Suprapubic skin (tissue), 4 donors: ENCODE measurements around the gene EIF1AY. TPM values are rescaled to one million over a fixed set of nuclear protein-coding genes. Genes with fewer than 3 reads are reported as not detected.

ENCODE experiments used
- DNase-seq, 2 donors: peaks; one replicate each; pipeline ENCODE4 v3.0.0-alpha.2; 2019; ENCODE audit warnings: low spot score in 2 of 2
- H3K27ac ChIP-seq: fragments of 200-600 bp; sonication (generic); one replicate; pipeline ENCODE4 v1.5.1; 2019
- H3K27me3 ChIP-seq: fragments of 200-600 bp; sonication (generic); one replicate; pipeline ENCODE4 v1.5.1; 2019
- H3K36me3 ChIP-seq: fragments of 200-600 bp; sonication (generic); one replicate; pipeline ENCODE4 v1.5.1; 2019
- H3K4me1 ChIP-seq: fragments of 200-600 bp; sonication (generic); one replicate; pipeline ENCODE4 v1.5.1; 2019
- H3K4me3 ChIP-seq: fragments of 200-600 bp; sonication (generic); one replicate; pipeline ENCODE4 v1.5.1; 2019; ENCODE audit warnings: mild to moderate bottlenecking
- H3K9me3 ChIP-seq: fragments of 200-600 bp; sonication (generic); one replicate; pipeline ENCODE4 v1.5.1; 2019
- CTCF ChIP-seq, 2 donors: fragments of 200-600 bp in 1 of 2; fragments of 450-650 bp in 1 of 2; sonication (generic) in 1 of 2; IDR thresholded peaks; one replicate each; pipeline ENCODE4 v1.5.1; 2016 to 2019; ENCODE audit warnings: antibody characterized with exemption in 2 of 2, mild to moderate bottlenecking in 1 of 2, moderate library complexity in 1 of 2
- EP300 ChIP-seq: sonication (generic); formaldehyde crosslinking; IDR thresholded peaks from one replicate; pipeline ENCODE4 v1.6.1; 2017; ENCODE audit warnings: antibody characterized with exemption
- POLR2A ChIP-seq, 2 donors: fragments of 450-650 bp; IDR thresholded peaks; one replicate each; pipeline ENCODE4 v1.6.1; 2017; ENCODE audit warnings: antibody characterized with exemption in 2 of 2, mild to moderate bottlenecking in 2 of 2, moderate library complexity in 2 of 2
- POLR2AphosphoS5 ChIP-seq, 3 donors: sonication (generic); formaldehyde crosslinking; IDR thresholded peaks; one replicate each; pipeline ENCODE4 v1.6.1; 2017; ENCODE audit warnings: antibody characterized with exemption in 3 of 3
- WGBS: methylation state at CpG from one replicate; pipeline ENCODE4 v1.1.5; 2018; 5-methylcytosine and 5-hydroxymethylcytosine counted together
- total RNA-seq, 4 donors: library from RNA; depleted of rRNA; stranded (reverse); fragments of >200 nt; gene quantifications; one replicate each; pipeline ENCODE4 v1.1.0, GENCODE V29; 2016

Gene EIF1AY
- 10 to 100 TPM in 2 of 4 donors, not detected in 2; 10.2 to 19.5 TPM for total RNA-seq

GRCh38 chrY:20575531-20576121 lies at the start of gene EIF1AY:
EIF1AY (plus strand) TSS chrY:20575776; CDS start chrY:20575872, 96 bp downstream.
- H3K4me3 ChIP-seq, result peak within 1 kb of the TSS; percentile 63
- TF ChIP-seq POLR2A (IDR thresholded peaks at IDR 0.05) (no peak), EP300 (no peak), CTCF (IDR thresholded peaks at IDR 0.05) (no peak), POLR2AphosphoS5 (IDR thresholded peaks at IDR 0.05) (no peak)
- WGBS, result no CpG with 5 or more reads among the region's 31 CpGs

DNA sequence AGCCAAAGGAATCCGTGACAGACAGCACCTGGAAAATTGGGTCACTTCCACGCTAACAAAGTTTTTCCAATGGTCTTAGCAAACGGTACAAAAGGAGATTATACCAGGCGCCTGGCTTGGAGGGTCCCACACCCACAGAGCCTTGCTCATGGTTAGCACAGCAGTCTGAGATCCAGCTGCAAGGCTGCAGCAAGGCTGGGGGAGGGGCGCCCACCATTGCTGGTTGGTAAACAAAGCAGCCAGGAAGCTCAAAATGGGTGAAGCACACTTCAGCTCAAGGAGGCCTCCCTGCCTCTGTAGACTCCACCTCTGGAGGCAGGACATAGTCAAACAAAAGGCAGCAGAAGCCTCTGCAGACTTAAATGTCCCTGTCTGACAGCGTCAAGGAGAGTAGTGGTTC lies 47.1 kb upstream of the EIF1AY start:
- DNase-seq, result no peak
- Histone ChIP-seq H3K4me3 (no peak overlapping the region), H3K9me3 (no peaks in the 10 kb centered on the region), H3K27ac (no peak overlapping the region), H3K4me1 (no peaks in the 10 kb centered on the region), H3K27me3 (no peaks in the 10 kb centered on the region), H3K36me3 (no peaks in the 10 kb centered on the region)
- no CpG with 5 or more reads among the region's 6 CpGs for WGBS
- TF ChIP-seq POLR2AphosphoS5 (IDR thresholded peaks at IDR 0.05) (no peak), EP300 (no peak), CTCF (IDR thresholded peaks at IDR 0.05) (no peak), POLR2A (IDR thresholded peaks at IDR 0.05) (no peak)

More at GRCh38 chrY:20575531-20576121, at the start of gene EIF1AY:
- H3K27ac ChIP-seq, result peak within 1 kb of the TSS; percentile 92
- peak in 1 of 2 donors; percentile 88 for DNase-seq
- H3K36me3 ChIP-seq, result no peaks in the 10 kb centered on the region
- H3K9me3 ChIP-seq, result no peaks in the 10 kb centered on the region
- peaks cover 17% of the 10 kb centered on the region for H3K4me1 ChIP-seq
- no peaks in the 10 kb centered on the region for H3K27me3 ChIP-seq

- no peaks in the 10 kb centered on the region for H3K27me3 ChIP-seq
- TF ChIP-seq EP300 (no peak), POLR2A (IDR thresholded peaks at IDR 0.05) (no peak), CTCF (IDR thresholded peaks at IDR 0.05) (no peak), POLR2AphosphoS5 (IDR thresholded peaks at IDR 0.05) (no peak)
- no peaks in the 10 kb centered on the region for H3K4me1 ChIP-seq
- H3K36me3 ChIP-seq, result no peaks in the 10 kb centered on the region
- DNase-seq, result no peak
- no CpG with 5 or more reads among the region's 1 CpG for WGBS
- no peaks in the 10 kb centered on the region for H3K9me3 ChIP-seq
- H3K27ac ChIP-seq, result no peak overlapping the region
- H3K4me3 ChIP-seq, result no peak overlapping the region
Measured at GRCh38 chrY:20538186-20538585, 37.4 kb upstream of the EIF1AY start.

GRCh38 chrY:20538933-20539332 lies 36.6 kb upstream of the EIF1AY start:
- no peaks in the 10 kb centered on the region for H3K4me1 ChIP-seq
- no peak overlapping the region for H3K4me3 ChIP-seq
- no peak for TF ChIP-seq EP300
- TF ChIP-seq POLR2A (IDR thresholded peaks at IDR 0.05), result no peak
- no peak for TF ChIP-seq POLR2AphosphoS5 (IDR thresholded peaks at IDR 0.05)
- no peak for TF ChIP-seq CTCF (IDR thresholded peaks at IDR 0.05)
- no peaks in the 10 kb centered on the region for H3K9me3 ChIP-seq
- no peaks in the 10 kb centered on the region for H3K27me3 ChIP-seq
- H3K36me3 ChIP-seq, result no peaks in the 10 kb centered on the region
- DNase-seq, result no peak
- H3K27ac ChIP-seq, result no peak overlapping the region

DNA sequence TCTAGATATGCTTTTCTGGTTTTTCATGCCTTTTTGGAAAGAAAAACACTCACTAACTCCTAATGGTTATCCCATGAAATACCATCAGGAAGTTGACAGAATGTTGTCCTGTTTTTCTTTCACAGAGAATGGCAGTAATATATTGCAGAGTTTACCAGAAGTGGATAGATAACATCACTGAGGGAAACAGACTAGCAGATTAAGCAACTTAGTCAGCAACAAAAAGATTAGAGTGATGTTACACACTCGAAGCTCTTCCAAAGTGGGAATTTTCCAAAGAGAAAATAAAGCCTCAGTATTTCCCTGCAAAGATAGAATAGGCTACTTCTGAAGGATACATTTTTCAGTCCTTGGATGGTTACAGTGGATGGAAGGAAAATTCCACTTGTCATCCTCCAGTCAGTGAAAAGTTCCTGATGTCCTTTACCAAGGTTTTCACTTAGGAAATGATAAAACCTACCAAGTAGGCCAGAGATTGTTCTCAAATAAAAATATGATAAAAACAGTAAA lies 31.1 kb upstream of the EIF1AY start:
- Histone ChIP-seq H3K4me1 (no peaks in the 10 kb centered on the region), H3K27me3 (no peaks in the 10 kb centered on the region), H3K9me3 (no peaks in the 10 kb centered on the region), H3K36me3 (no peaks in the 10 kb centered on the region), H3K27ac (no peak overlapping the region), H3K4me3 (no peak overlapping the region)
- no peak for TF ChIP-seq POLR2AphosphoS5 (IDR thresholded peaks at IDR 0.05)
- no peak for DNase-seq
- no CpG with 5 or more reads among the region's 1 CpG for WGBS
